Lung (tissue), 12 donors: ENCODE results near the gene SLC35A5. TPM values are rescaled to one million over a fixed set of nuclear protein-coding genes. Genes with fewer than 3 reads are reported as not detected.

Experiments used
- ATAC-seq: fragments of 200-7000 bp; cut with Tn5 transposase; one replicate; pipeline ENCODE4 v1.9.1; 2020; ENCODE audit warnings: moderate number of reproducible peaks; ENCODE audit not compliant: insufficient read depth, low FRiP score
- DNase-seq, 3 donors: peaks; one replicate each; pipeline ENCODE4 v3.0.0-alpha.2; 2013 to 2017
- H3K27ac ChIP-seq, 2 donors: one replicate each; pipeline ENCODE4 v1.5.1; 2013; ENCODE audit warnings: mild to moderate bottlenecking in 2 of 2, moderate library complexity in 2 of 2, control low read depth in 1 of 2, inconsistent platforms in 1 of 2, low read depth in 1 of 2, low read length in 1 of 2
- H3K27me3 ChIP-seq, 3 donors: one replicate each; pipeline ENCODE4 v1.5.1; 2013; ENCODE audit warnings: low read length in 2 of 3; ENCODE audit not compliant: control insufficient read depth in 3 of 3, insufficient read depth in 3 of 3
- H3K36me3 ChIP-seq, 4 donors: one replicate each; pipeline ENCODE4 v1.5.1; 2013; ENCODE audit warnings: low read length in 4 of 4, mild to moderate bottlenecking in 1 of 4, moderate library complexity in 1 of 4; ENCODE audit not compliant: control insufficient read depth in 4 of 4, insufficient read depth in 4 of 4
- H3K4me1 ChIP-seq, 5 donors: one replicate each; pipeline ENCODE4 v1.5.1; 2013; ENCODE audit warnings: low read length in 5 of 5, mild to moderate bottlenecking in 2 of 5, moderate library complexity in 1 of 5; ENCODE audit not compliant: control insufficient read depth in 5 of 5, insufficient read depth in 5 of 5
- H3K4me3 ChIP-seq: one replicate; pipeline ENCODE4 v1.5.1; 2013; ENCODE audit warnings: mild to moderate bottlenecking, control low read depth, moderate library complexity
- H3K9ac ChIP-seq, 2 donors: one replicate each; pipeline ENCODE4 v1.5.1; 2013; ENCODE audit warnings: low read length in 2 of 2, control low read depth in 1 of 2; ENCODE audit not compliant: insufficient read depth in 1 of 2
- H3K9me3 ChIP-seq, 4 donors: one replicate each; pipeline ENCODE4 v1.5.1; 2013; ENCODE audit warnings: low read length in 3 of 4, mild to moderate bottlenecking in 1 of 4, moderate library complexity in 1 of 4; ENCODE audit not compliant: control insufficient read depth in 4 of 4, insufficient read depth in 3 of 4
- WGBS, 2 donors: extraction: QIAGEN DNeasy Blood & Tissue Kit; methylation state at CpG; one replicate each; pipeline ENCODE4 v1.1.7; 2013; 5-methylcytosine and 5-hydroxymethylcytosine counted together
- polyA plus RNA-seq, 2 donors: library from polyadenylated mRNA; stranded (reverse); fragments of 200-250 nt; gene quantifications; one replicate each; pipeline ENCODE4 v1.2.1, GENCODE V29; 2013
- total RNA-seq, 2 donors: library from RNA; depleted of rRNA in 1 of 2; stranded (reverse); fragments of >200 nt in 1 of 2; gene quantifications; one replicate each; pipeline ENCODE4 v1.2.1, GENCODE V29; 2014 to 2021
- TF ChIP-seq, protein P1 (sequence below): IDR thresholded peaks from 2 replicates; pipeline ENCODE4 v1.5.1; 2012; ENCODE audit warnings: mild to moderate bottlenecking; ENCODE audit errors: control extremely low read depth, extremely low read depth
- donor health status: control.
- donor health status: control.
- donor health status: Bipolar disorder and iron deficiency.
- donor health status: healthy.
- donor health status: DM: yes; HTN: yes; CAD: no.

SLC35A5 gene
- total and polyA plus RNA-seq, 4 donors, result 11.1 to 63.3 (median 25.1) TPM

DNA sequence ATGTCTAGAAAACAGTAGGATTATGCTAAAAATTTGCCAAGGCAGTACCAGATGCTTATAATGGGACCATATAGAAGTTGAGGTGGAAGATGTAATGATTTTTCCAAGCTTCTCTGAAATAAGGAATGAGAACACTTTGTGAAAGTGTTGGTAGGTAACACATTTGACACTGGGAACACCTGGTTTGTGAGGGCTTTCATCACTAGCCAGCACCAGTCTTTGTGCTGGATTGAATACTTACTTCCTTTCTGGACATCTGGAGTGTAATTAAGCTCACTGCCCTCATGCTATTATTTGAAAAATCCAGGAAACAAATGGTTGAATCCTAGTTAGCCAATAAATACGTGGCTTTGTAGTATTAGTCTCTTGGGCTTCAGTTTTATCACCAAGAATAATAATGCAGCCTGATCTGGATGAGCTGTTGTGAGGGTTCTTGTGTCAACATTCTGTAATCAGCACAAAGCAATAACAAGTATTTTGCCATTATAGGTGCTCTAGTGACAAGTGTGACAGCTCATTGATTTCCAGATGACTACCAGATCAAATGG lies 66.1 kb downstream of the SLC35A5 start:
- 47 to 63% methylated on average over 1 of the region's 1 CpG for WGBS, 2 donors
- Histone ChIP-seq H3K9me3 (no peaks in the 10 kb centered on the region), H3K4me3 (no peak overlapping the region), H3K36me3 (peaks cover 0 to 3% (median 0%) of the 10 kb centered on the region in 4 donors), H3K27me3 (no peaks in the 10 kb centered on the region), H3K9ac (no peak overlapping the region), H3K27ac (no peak overlapping the region), H3K4me1 (peaks cover 0 to 25% (median 0%) of the 10 kb centered on the region in 5 donors)
- peak in 1 of 3 donors; percentile 34 for DNase-seq
- ATAC-seq, result no peak
- TF ChIP-seq, protein P1, sequence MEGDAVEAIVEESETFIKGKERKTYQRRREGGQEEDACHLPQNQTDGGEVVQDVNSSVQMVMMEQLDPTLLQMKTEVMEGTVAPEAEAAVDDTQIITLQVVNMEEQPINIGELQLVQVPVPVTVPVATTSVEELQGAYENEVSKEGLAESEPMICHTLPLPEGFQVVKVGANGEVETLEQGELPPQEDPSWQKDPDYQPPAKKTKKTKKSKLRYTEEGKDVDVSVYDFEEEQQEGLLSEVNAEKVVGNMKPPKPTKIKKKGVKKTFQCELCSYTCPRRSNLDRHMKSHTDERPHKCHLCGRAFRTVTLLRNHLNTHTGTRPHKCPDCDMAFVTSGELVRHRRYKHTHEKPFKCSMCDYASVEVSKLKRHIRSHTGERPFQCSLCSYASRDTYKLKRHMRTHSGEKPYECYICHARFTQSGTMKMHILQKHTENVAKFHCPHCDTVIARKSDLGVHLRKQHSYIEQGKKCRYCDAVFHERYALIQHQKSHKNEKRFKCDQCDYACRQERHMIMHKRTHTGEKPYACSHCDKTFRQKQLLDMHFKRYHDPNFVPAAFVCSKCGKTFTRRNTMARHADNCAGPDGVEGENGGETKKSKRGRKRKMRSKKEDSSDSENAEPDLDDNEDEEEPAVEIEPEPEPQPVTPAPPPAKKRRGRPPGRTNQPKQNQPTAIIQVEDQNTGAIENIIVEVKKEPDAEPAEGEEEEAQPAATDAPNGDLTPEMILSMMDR, result no peak

DNA sequence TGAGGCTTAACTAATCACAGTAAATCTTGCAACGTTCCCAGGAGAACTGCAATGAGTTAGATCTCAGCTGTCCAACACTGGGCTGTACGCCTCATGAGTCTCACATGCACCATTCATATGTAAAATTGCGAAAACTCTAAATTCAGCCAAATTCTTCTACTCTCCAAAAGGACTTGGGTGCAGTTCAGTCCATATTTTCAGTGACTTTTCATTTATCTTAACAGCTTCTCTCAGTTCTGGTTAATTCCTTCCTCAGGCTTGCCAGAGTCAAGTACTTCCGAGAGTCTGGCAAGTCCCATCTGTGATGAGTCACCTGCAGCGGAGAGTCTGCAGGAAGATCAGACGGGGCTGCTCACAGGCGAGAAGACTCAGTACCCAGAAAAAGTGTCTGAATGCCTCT lies 67.6 kb downstream of the SLC35A5 start:
- ATAC-seq, result peak; percentile 89
- WGBS, 2 donors, result 46 to 53% methylated on average over 7 of the region's 7 CpGs
- Histone ChIP-seq H3K27me3 (no peaks in the 10 kb centered on the region), H3K27ac (no peak overlapping the region), H3K9ac (no peak overlapping the region), H3K9me3 (no peaks in the 10 kb centered on the region), H3K4me1 (peaks cover 0 to 40% (median 5%) of the 10 kb centered on the region in 5 donors), H3K4me3 (no peak overlapping the region), H3K36me3 (no peaks in the 10 kb centered on the region)
- DNase-seq, result peak in 2 of 3 donors; percentile 65 to 83
- TF ChIP-seq, protein P1, result no peak

DNA sequence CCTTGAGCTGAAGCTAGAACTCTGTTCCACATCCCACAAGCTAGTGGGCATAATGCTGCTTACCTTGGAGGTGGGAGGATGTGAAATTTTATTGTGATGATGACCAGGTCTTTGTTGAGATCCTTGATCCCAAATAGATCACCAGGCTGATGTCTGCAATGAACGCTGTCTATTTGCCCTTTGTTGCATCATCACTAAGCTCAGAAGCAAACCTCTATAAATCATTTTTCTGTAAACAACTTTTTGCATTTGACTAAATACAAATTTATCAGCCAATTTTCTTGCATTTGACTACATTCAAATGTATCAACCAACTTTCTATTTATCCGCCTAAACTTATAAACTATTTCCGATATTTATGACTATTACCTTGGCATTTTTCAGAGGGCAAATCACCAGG lies 69.4 kb downstream of the SLC35A5 start:
- Histone ChIP-seq H3K27me3 (no peaks in the 10 kb centered on the region), H3K9ac (no peak overlapping the region), H3K9me3 (no peaks in the 10 kb centered on the region), H3K36me3 (no peaks in the 10 kb centered on the region), H3K27ac (no peak overlapping the region), H3K4me3 (no peak overlapping the region), H3K4me1 (peaks cover 0 to 58% (median 11%) of the 10 kb centered on the region in 5 donors)
- DNase-seq, result no peak
- no peak for ATAC-seq
- TF ChIP-seq, protein P1, result no peak
- 91% methylated on average over 3 of the region's 3 CpGs for WGBS, 2 donors

DNA sequence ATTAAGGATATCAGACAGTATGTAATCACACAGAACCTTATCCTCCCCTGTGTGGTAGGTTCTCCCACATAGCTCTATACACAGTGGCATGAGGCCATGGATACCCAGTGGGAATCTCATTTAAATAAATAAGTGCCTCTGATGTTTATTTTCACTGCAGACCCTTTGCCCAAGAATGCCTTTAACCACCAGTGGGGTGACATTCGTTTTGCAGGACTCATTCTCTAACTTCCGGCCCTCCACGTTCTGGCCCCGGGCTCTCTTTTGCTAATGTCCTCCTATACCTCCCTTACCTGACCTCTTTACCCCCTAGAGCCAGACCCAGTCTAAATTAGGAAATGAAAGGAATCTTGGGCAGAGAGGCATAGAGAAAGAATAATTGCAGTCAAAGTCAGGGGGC lies 70.8 kb downstream of the SLC35A5 start:
- Histone ChIP-seq H3K9ac (no peak overlapping the region), H3K36me3 (no peaks in the 10 kb centered on the region), H3K4me3 (no peak overlapping the region), H3K9me3 (no peaks in the 10 kb centered on the region), H3K4me1 (peaks cover 0 to 71% (median 11%) of the 10 kb centered on the region in 5 donors), H3K27ac (no peak overlapping the region), H3K27me3 (no peaks in the 10 kb centered on the region)
- no peak for ATAC-seq
- TF ChIP-seq, protein P1, result no peak
- no peak for DNase-seq
- 54 to 56% methylated on average over 4 of the region's 4 CpGs for WGBS, 2 donors
